Esophagus muscularis mucosa (tissue), 4 donors: ENCODE results near the gene DSC1.

Source experiments
- CTCF ChIP-seq, 3 experiments: fragments of 200-600 bp in 2 of 3; fragments of 450-650 bp in 1 of 3; sonication (generic) in 2 of 3; IDR thresholded peaks; one replicate each; pipeline ENCODE4 v1.5.1; 2017 to 2019; ENCODE audit warnings: antibody characterized with exemption in 3 of 3, mild to moderate bottlenecking in 2 of 3, moderate library complexity in 1 of 3
- EP300 ChIP-seq: sonication (generic); formaldehyde crosslinking; IDR thresholded peaks from one replicate; pipeline ENCODE4 v1.6.1; 2017; ENCODE audit warnings: antibody characterized with exemption
- POLR2A ChIP-seq: fragments of 450-650 bp; IDR thresholded peaks from one replicate; pipeline ENCODE4 v1.6.1; 2017; ENCODE audit warnings: antibody characterized with exemption, moderate library complexity, mild to moderate bottlenecking, low read depth
- POLR2AphosphoS5 ChIP-seq, 2 donors: sonication (generic); formaldehyde crosslinking; IDR thresholded peaks; one replicate each; pipeline ENCODE4 v1.6.1; 2017; ENCODE audit warnings: antibody characterized with exemption in 2 of 2

GRCh38 chr18:31105733-31106132 lies 56.9 kb downstream of the DSC1 start:
- TF ChIP-seq CTCF (IDR thresholded peaks at IDR 0.05): no peak
- TF ChIP-seq POLR2A: no peak
- no peak for TF ChIP-seq EP300
- no peak for TF ChIP-seq POLR2AphosphoS5 (IDR thresholded peaks at IDR 0.05)
